GM21737 (cell line): ENCODE results near the gene P2RY6.
A peak's percentile ranks its signal among the peaks of the same experiment; 100 is the strongest.

Experiments
- ATAC-seq: cut with Tn5 transposase; IDR thresholded peaks from one replicate; pipeline ENCODE4 v1.9.1; 2021; ENCODE audit warnings: mild to moderate bottlenecking, moderate library complexity; ENCODE audit not compliant: unreplicated experiment

Gene P2RY6

GRCh38 chr11:73275381-73275750, 3.2 kb downstream of the P2RY6 start:
- no peak for ATAC-seq

- no peak for ATAC-seq
Measured at GRCh38 chr11:73277467-73277866, 5.3 kb downstream of the P2RY6 start.

GRCh38 chr11:73280626-73281025, 8.5 kb downstream of the P2RY6 start:
- ATAC-seq = no peak

GRCh38 chr11:73281201-73281741, 9.1 kb downstream of the P2RY6 start:
- ATAC-seq = no peak

GRCh38 chr11:73281796-73282660, 9.9 kb downstream of the P2RY6 start:
- no peak for ATAC-seq

- no peak for ATAC-seq
Measured at GRCh38 chr11:73283276-73284000, 11.3 kb downstream of the P2RY6 start.

GRCh38 chr11:73284106-73284505, 12.0 kb downstream of the P2RY6 start:
- no peak for ATAC-seq

- ATAC-seq = no peak
Measured at GRCh38 chr11:73285721-73286120, 13.6 kb downstream of the P2RY6 start.

GRCh38 chr11:73286240-73286810, 14.2 kb downstream of the P2RY6 start:
- ATAC-seq = no peak

- ATAC-seq = no peak
Measured at GRCh38 chr11:73287400-73288101, 15.4 kb downstream of the P2RY6 start.

- peak; percentile 22 for ATAC-seq
Measured at GRCh38 chr11:73288192-73288872, 16.2 kb downstream of the P2RY6 start.

- peak; percentile 58 for ATAC-seq
Measured at GRCh38 chr11:73288873-73289707, 17.0 kb downstream of the P2RY6 start.

- no peak for ATAC-seq
Measured at GRCh38 chr11:73290536-73290935, 18.4 kb downstream of the P2RY6 start.

GRCh38 chr11:73291196-73291595, 19.1 kb downstream of the P2RY6 start:
- ATAC-seq = no peak

- ATAC-seq = no peak
Measured at GRCh38 chr11:73291781-73292524, 19.8 kb downstream of the P2RY6 start.

- ATAC-seq = no peak
Measured at GRCh38 chr11:73292525-73292894, 20.4 kb downstream of the P2RY6 start.

GRCh38 chr11:73293356-73293936, 21.3 kb downstream of the P2RY6 start:
- no peak for ATAC-seq

- no peak for ATAC-seq
Measured at GRCh38 chr11:73294604-73295003, 22.5 kb downstream of the P2RY6 start.
